ENCODE measurements around the gene KLF11.

GRCh38 chr2:10029875-10030223 lies 13.5 kb upstream of the KLF11 start:
- no peak for TF ChIP-seq POLR2A (IDR thresholded peaks at IDR 0.05)
- TF ChIP-seq, protein P1, sequence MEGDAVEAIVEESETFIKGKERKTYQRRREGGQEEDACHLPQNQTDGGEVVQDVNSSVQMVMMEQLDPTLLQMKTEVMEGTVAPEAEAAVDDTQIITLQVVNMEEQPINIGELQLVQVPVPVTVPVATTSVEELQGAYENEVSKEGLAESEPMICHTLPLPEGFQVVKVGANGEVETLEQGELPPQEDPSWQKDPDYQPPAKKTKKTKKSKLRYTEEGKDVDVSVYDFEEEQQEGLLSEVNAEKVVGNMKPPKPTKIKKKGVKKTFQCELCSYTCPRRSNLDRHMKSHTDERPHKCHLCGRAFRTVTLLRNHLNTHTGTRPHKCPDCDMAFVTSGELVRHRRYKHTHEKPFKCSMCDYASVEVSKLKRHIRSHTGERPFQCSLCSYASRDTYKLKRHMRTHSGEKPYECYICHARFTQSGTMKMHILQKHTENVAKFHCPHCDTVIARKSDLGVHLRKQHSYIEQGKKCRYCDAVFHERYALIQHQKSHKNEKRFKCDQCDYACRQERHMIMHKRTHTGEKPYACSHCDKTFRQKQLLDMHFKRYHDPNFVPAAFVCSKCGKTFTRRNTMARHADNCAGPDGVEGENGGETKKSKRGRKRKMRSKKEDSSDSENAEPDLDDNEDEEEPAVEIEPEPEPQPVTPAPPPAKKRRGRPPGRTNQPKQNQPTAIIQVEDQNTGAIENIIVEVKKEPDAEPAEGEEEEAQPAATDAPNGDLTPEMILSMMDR (IDR thresholded peaks at IDR 0.05) = no peak

Data from body of pancreas (tissue), 4 donors.